Muscle of leg (tissue), 16 donors: Measurements from ENCODE around the gene TMEM229A. TPM values are rescaled to one million over a fixed set of nuclear protein-coding genes. Genes with fewer than 3 reads are reported as not detected.
"Not testable (repeated sequence)": the region's sequence is repeated elsewhere in the genome, so short reads cannot be mapped to it uniquely, and the experiment has no call there.

ENCODE experiments used
- DNase-seq: peaks from one replicate; pipeline ENCODE4 v3.0.0; 2013
- H3K27ac ChIP-seq: one replicate; pipeline ENCODE4 v1.5.1; 2013; ENCODE audit warnings: mild to moderate bottlenecking, low read length, control low read depth
- H3K27me3 ChIP-seq: one replicate; pipeline ENCODE4 v1.6.1; 2013; ENCODE audit warnings: low read length; ENCODE audit not compliant: control insufficient read depth, insufficient read depth
- H3K36me3 ChIP-seq: one replicate; pipeline ENCODE4 v1.6.1; 2013; ENCODE audit warnings: low read length; ENCODE audit not compliant: control insufficient read depth, insufficient read depth
- H3K4me1 ChIP-seq: one replicate; pipeline ENCODE4 v1.6.1; 2013; ENCODE audit warnings: low read length; ENCODE audit not compliant: control insufficient read depth, insufficient read depth
- H3K4me3 ChIP-seq: one replicate; pipeline ENCODE4 v1.5.1; 2013; ENCODE audit warnings: low read length, control low read depth
- H3K9me3 ChIP-seq: replicated peaks from 2 replicates; pipeline ENCODE4 v1.6.1; 2013; ENCODE audit warnings: low read depth, low read length; ENCODE audit not compliant: control insufficient read depth
- WGBS: methylation state at CpG from one replicate; pipeline ENCODE4 v1.1.5; 2013; ENCODE audit warnings: missing lambda C conversion rate; ENCODE audit not compliant: insufficient coverage; 5-methylcytosine and 5-hydroxymethylcytosine counted together
- long read RNA-seq, 11 donors: transcript quantifications; one replicate each; lab custom pipeline, GENCODE V29; 2026
- polyA plus RNA-seq, 8 donors: library from polyadenylated mRNA; unstranded; fragments of 120-200 nt; gene quantifications; one replicate each; pipeline versions ENCODE4 v1.2.1 to v1.2.3, GENCODE V29; 2013; ENCODE audit warnings: inconsistent platforms in 1 of 8, low replicate concordance in 1 of 8; ENCODE audit not compliant: insufficient read length in 8 of 8, insufficient read depth in 1 of 8
- total RNA-seq: library from RNA; stranded (reverse); fragments of 120-200 nt; gene quantifications from one replicate; pipeline ENCODE4 v1.2.4, GENCODE V29; 2013

Gene TMEM229A
- total RNA-seq (not detected), polyA plus RNA-seq (under 1 TPM in 1 of 8 donors, not detected in 7; 0.08 TPM)
- long read RNA-seq, donor 1 = 0 reads
- long read RNA-seq, donor 2 = 0 reads
- long read RNA-seq, donor 3 = 0 reads
- long read RNA-seq, donor 4 = 0 reads
- long read RNA-seq, donor 5 = 0 reads
- long read RNA-seq, donor 6 = 0 reads
- long read RNA-seq, donor 7 = 0 reads
- long read RNA-seq, donor 8 = 0 reads
- long read RNA-seq, donor 9 = 0 reads
- long read RNA-seq, donor 10 = 0 reads
- long read RNA-seq, donor 11, partial matches to known transcripts = 0 of 1 reads
- long read RNA-seq, donor 11, other reads (novel, unspliced or antisense) = 0 of 1 reads

DNA sequence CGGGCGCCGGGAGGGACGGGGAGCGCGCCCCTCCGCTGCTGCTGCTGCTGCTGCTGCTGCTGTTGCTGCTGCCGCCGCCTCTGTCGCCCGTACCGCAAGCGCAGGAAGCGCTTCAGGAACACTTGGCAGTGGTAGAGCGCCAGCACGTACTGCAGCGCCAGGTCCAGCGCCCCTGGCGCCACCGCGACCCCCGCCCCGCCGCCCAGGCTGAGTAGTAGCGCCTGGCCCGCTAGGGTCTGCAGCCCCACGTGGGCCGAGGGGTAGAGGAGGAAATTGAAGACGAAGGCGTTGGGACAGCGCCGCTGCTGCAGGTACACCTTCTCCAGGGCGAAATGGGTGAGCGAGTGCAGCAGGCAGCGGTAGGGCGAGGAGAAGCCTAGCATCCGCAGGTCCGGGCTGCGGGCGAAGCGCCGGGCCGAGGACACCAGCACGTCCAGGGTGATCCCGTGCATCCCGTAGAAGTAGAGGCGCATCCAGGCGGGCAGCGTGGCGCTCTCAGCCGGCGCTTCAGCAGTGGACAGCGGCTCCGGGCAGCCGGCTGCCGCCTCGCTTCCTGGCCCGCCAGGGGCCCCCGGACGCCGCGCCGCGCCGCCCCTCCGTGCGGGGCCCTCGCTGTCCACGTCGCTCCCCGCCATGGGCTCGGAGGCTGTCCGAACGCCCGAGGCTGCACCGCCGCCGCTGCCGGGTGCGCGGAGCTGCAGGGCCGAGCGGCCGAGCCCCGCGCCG, at the start of gene TMEM229A:
Gene TMEM229A (minus strand): TSS at position 699 of the 726 bp plus-strand sequence. CDS start 64 bp downstream, at position 635.
- under 1% methylated on average over 87 of the region's 87 CpGs for WGBS
- Histone ChIP-seq H3K4me1 (peaks cover 15% of the 10 kb centered on the region), H3K27me3 (peaks cover 35% of the 10 kb centered on the region), H3K36me3 (no peaks in the 10 kb centered on the region), H3K4me3 (peak within 1 kb of the TSS; percentile 38), H3K9me3 (no peaks in the 10 kb centered on the region), H3K27ac (no peak within 1 kb of the TSS)
- DNase-seq = peak; percentile 56

DNA sequence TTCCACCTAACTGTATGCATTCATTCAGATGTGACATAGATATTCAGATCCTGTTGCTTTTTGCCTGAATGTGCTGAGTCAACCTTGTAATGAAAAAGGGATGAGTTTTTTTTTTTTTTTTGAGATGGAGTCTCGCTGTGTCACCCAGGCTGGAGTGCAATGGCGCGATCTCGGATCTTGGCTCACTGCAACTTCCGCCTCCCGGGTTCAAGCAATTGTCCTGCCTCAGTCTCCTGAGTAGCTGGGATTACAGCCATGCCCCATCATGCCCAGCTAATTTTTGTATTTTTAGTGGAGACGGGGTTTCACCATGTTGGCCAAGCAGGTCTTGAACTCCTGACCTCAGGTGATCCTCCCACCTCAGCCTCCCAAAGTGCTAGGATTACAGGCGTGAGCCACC, 49.4 kb upstream of the TMEM229A start:
- H3K9me3 ChIP-seq, DNase-seq, H3K27me3 ChIP-seq, H3K4me1 ChIP-seq, H3K27ac ChIP-seq, H3K36me3 ChIP-seq, H3K4me3 ChIP-seq: not testable (repeated sequence)
- 100% methylated on average over 2 of the region's 8 CpGs for WGBS

DNA sequence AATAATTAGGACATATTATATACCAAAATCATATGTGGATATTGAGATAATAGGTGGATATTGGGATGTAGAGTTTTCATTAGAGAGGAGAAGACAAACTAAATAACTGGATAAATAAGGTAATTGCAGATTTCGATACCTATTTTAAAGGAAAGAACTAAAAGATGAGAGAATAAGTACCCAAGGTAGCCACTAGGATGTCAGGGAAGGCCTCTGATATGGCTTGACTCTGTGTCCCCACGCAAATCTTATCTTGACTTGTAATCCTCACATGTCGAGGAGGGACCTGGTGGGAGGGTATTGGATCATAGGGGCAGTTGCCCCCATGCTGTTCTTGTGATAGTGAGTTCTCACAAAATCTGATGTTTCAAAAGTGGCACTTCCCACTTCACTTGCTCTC, 44.7 kb upstream of the TMEM229A start:
- 94% methylated on average over 2 of the region's 3 CpGs for WGBS
- DNase-seq = no peak
- H3K9me3 ChIP-seq = no peaks in the 10 kb centered on the region

DNA sequence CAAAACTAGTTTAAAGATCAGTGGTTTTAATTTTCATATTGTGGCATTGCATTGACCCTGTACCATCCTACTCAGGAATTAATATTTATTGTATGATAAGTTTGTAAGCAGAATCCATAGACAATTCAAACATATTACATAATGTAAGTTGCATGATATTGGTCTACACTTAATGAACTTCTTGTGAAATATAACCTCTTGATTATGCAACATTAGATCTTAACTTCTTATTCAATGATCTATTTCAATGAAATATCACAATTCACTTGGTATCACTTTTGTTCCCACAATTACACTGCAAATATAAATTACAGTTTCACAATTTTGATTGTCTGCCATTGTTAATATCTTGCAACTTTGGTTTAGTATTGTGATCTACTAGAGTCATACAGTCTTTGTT, 44.0 kb upstream of the TMEM229A start:
- H3K4me1 ChIP-seq = no peaks in the 10 kb centered on the region
- no peaks in the 10 kb centered on the region for H3K36me3 ChIP-seq
- no peaks in the 10 kb centered on the region for H3K9me3 ChIP-seq
- H3K4me3 ChIP-seq = no peak overlapping the region
- no peak for DNase-seq
- no peaks in the 10 kb centered on the region for H3K27me3 ChIP-seq
- no peak overlapping the region for H3K27ac ChIP-seq

More for the DNA sequence above, 44.7 kb upstream of the TMEM229A start:
- Histone ChIP-seq H3K27me3 (no peaks in the 10 kb centered on the region), H3K36me3 (no peaks in the 10 kb centered on the region), H3K27ac (no peak overlapping the region), H3K4me1 (no peaks in the 10 kb centered on the region), H3K4me3 (no peak overlapping the region)

DNA sequence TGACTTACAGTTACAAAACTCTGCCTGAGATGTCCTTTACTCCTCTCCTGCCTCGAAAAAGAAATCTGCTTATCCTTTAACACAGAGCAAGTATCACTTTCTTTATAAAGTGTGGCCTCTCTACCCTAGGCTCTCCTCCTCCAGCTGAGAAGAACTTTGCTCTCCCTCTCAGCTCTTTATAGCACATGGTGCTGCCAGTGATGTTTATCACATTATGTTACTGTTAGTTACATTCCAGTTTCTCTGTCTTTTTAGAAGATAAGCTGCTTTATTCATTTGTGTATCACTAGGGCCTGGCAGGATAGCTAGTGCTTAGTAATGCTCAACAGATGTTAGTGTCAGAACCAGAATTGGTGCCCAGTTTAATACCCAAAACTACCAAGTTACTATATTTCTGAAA, 41.1 kb upstream of the TMEM229A start:
- Histone ChIP-seq H3K36me3 (no peaks in the 10 kb centered on the region), H3K27me3 (no peaks in the 10 kb centered on the region), H3K4me1 (no peaks in the 10 kb centered on the region), H3K27ac (no peak overlapping the region), H3K9me3 (no peaks in the 10 kb centered on the region), H3K4me3 (no peak overlapping the region)
- no peak for DNase-seq
- WGBS = no CpG with 5 or more reads among the region's 1 CpG

DNA sequence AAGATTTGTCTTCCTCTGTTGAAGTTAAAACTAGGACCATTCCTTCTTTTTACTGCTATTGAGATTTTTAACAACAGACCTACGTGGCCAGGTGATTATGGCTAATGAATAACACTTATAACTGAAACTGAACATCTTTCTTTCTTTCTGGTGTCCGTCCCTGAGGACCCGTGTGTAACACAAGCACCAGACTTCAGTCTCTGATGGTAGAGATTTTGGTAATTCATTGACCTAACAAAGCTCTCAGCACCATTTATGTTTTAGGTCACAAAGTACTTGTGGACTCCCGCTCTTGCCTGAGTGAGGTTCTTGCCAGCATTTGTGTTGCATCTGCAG, 40.4 kb upstream of the TMEM229A start:
- DNase-seq = no peak
- Histone ChIP-seq H3K4me1 (no peaks in the 10 kb centered on the region), H3K36me3 (no peaks in the 10 kb centered on the region), H3K9me3 (no peaks in the 10 kb centered on the region), H3K27me3 (no peaks in the 10 kb centered on the region), H3K4me3 (no peak overlapping the region), H3K27ac (no peak overlapping the region)
- no CpG with 5 or more reads among the region's 4 CpGs for WGBS

DNA sequence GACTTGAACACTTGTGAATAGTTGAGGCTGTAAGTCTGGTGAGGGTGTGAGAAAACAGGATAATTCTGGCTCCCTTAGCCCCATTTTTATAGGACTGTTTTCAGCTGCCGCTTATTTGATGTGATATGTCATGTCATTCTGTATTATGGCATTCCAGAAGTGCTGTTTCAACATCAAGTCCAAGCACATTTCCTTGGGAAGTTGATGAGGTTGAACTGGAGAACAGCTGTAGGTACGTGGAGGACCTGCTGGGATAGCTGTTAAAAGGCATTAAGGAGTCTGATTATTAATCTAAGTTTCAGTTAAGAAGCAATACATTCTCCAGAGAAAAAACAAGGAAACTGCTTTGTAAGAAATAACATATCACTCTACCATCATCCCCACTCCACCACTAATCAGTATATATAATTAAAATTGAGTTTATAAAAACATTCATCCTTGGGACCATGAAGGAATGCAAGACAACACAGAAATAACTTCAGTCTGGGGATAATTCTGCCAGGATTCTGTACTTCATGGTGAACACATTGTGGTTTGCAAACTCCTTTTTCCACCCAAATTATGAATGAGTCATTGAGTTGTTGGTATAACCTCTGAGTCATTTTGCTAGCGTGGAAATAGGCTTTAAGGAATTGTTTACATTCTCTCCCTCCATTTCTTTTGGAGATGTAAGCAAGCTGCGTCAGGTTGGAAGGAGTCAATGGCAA, 39.9 kb upstream of the TMEM229A start:
- no peaks in the 10 kb centered on the region for H3K4me1 ChIP-seq
- H3K36me3 ChIP-seq = no peaks in the 10 kb centered on the region
- H3K27me3 ChIP-seq = no peaks in the 10 kb centered on the region
- H3K27ac ChIP-seq = no peak overlapping the region
- H3K4me3 ChIP-seq = no peak overlapping the region
- no CpG with 5 or more reads among the region's 4 CpGs for WGBS
- H3K9me3 ChIP-seq = no peaks in the 10 kb centered on the region
- DNase-seq = no peak

DNA sequence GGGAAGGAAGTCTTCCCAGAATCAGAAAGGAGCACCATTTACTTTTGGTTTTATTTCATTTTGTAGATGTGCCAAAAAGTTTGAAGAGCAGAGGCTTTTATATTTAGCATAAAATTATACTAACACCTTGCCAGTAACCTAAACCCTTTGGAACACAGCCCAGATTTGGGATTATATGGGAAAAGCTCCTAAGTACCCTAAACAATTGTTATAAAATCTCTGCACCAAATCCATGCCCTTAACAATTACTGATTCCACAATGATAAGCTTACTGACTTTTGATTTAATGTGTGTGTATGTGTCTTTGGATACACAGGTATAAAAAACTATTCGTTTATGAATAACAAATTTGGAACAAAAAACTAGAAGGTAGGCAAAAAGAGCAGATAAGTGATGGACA, 39.0 kb upstream of the TMEM229A start:
- WGBS = no CpG with 5 or more reads among the region's 1 CpG

DNA sequence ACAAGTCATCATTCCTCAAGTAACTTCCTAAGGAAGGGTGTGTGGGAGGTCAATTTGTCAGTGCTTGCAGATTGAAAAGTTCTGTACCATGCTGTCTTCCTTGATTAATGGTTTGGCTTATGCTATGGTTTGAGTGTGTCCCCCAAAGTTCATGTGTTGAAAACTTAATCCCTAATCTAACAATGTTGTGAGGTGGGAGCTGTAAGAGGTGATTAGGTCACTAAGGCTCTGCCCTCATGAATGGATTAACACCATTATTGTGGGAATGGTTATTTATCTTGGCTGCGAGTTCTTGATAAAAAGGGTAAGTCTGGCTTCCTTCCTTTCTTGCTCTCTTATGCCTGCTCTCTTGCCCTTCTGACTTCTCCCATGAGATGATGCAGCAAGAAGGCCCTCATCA, 29.3 kb upstream of the TMEM229A start:
- Histone ChIP-seq H3K36me3 (no peaks in the 10 kb centered on the region), H3K27ac (no peak overlapping the region), H3K4me3 (no peak overlapping the region), H3K4me1 (no peaks in the 10 kb centered on the region), H3K9me3 (no peaks in the 10 kb centered on the region), H3K27me3 (no peaks in the 10 kb centered on the region)
- WGBS = no CpG with 5 or more reads among the region's 1 CpG
- no peak for DNase-seq

More for the DNA sequence above, 39.0 kb upstream of the TMEM229A start:
- Histone ChIP-seq H3K36me3 (no peaks in the 10 kb centered on the region), H3K27me3 (no peaks in the 10 kb centered on the region), H3K4me3 (no peak overlapping the region), H3K27ac (no peak overlapping the region), H3K9me3 (no peaks in the 10 kb centered on the region), H3K4me1 (no peaks in the 10 kb centered on the region)
- no peak for DNase-seq

DNA sequence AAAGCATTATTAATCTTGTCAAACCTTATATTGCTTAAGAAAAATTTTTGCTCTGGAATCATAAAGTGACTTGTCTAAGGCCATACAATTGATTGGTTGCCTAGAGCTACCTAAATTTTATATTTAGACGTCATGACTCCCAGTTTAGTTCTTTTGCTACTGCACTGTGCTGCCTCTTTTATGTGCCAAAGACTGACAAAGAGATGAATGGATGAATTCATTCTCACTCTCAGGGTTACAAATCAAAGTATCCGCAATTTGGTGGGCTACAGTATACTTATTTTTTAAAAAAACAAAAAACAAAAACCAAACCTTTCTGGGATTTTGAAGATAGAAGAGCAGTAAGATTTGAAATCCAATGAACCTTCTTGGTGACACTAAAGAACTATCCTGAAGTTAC, 27.7 kb upstream of the TMEM229A start:
- Histone ChIP-seq H3K27ac (no peak overlapping the region), H3K36me3 (no peaks in the 10 kb centered on the region), H3K27me3 (no peaks in the 10 kb centered on the region), H3K4me3 (no peak overlapping the region), H3K4me1 (no peaks in the 10 kb centered on the region), H3K9me3 (no peaks in the 10 kb centered on the region)
- 60% methylated on average over 1 of the region's 2 CpGs for WGBS
- no peak for DNase-seq
